Lower leg skin (tissue), 3 donors: ENCODE data around the gene KLHL21.

Experiments used
- CTCF ChIP-seq, 3 donors: fragments of 450-650 bp; IDR thresholded peaks; one replicate each; pipeline ENCODE4 v1.5.1; 2016; ENCODE audit warnings: antibody characterized with exemption in 3 of 3, mild to moderate bottlenecking in 3 of 3, moderate library complexity in 2 of 3
- POLR2A ChIP-seq, 2 donors: fragments of 450-650 bp; IDR thresholded peaks; one replicate each; pipeline ENCODE4 v1.6.1; 2016 to 2017; ENCODE audit warnings: antibody characterized with exemption in 2 of 2, mild to moderate bottlenecking in 1 of 2, moderate library complexity in 1 of 2

GRCh38 chr1:6621429-6622391 is 19.0 kb upstream of the KLHL21 start:
- TF ChIP-seq CTCF (IDR thresholded peaks at IDR 0.05): no peak
- TF ChIP-seq POLR2A (IDR thresholded peaks at IDR 0.05): no peak
